GM12892 (cell line): ENCODE results near the gene RAB31.

Experiments used
- POLR2A ChIP-seq: IDR thresholded peaks from 2 replicates; pipeline ENCODE4 v1.6.1; 2011; ENCODE audit warnings: low read depth, low read length, control low read depth
- POLR2AphosphoS5 ChIP-seq: IDR thresholded peaks from 2 replicates; pipeline ENCODE4 v1.6.1; 2011; ENCODE audit warnings: low read depth, low read length, control low read depth
- TAF1 ChIP-seq: IDR thresholded peaks from 2 replicates; pipeline ENCODE4 v1.6.1; 2011; ENCODE audit warnings: low read depth, mild to moderate bottlenecking, control low read depth, low read length, borderline replicate concordance

DNA sequence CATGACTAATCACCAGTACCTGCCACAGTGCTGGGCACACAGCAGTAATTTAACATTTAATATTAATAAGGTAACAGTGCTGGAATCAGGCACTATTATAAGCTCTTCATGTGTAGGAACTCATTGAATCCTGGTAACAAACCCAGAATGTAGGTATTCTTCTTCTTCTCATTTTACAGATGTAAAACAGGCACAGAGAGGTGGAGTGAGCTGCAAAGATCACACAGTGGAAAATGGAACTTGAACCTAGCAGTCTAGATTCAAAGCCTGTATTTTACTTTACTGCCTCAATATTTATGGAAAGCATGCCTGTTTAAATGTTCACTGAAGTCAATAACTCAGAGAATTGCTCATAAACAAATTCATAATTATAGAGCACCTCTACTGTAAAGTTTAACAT lies 202.0 kb downstream of the RAB31 start:
- TF ChIP-seq POLR2AphosphoS5 (no peak), POLR2A (no peak), TAF1 (no peak)
